Limb (tissue), 2 donors: ENCODE results near the gene ATG101.

Experiments
- DNase-seq, 2 donors: peaks; one replicate each; pipeline ENCODE4 v3.0.0-alpha.2; 2016; ENCODE audit errors: extremely low spot score in 2 of 2

ATG101 gene

GRCh38 chr12:52057638-52058576 lies 11.9 kb upstream of the ATG101 start:
- no peak for DNase-seq

DNA sequence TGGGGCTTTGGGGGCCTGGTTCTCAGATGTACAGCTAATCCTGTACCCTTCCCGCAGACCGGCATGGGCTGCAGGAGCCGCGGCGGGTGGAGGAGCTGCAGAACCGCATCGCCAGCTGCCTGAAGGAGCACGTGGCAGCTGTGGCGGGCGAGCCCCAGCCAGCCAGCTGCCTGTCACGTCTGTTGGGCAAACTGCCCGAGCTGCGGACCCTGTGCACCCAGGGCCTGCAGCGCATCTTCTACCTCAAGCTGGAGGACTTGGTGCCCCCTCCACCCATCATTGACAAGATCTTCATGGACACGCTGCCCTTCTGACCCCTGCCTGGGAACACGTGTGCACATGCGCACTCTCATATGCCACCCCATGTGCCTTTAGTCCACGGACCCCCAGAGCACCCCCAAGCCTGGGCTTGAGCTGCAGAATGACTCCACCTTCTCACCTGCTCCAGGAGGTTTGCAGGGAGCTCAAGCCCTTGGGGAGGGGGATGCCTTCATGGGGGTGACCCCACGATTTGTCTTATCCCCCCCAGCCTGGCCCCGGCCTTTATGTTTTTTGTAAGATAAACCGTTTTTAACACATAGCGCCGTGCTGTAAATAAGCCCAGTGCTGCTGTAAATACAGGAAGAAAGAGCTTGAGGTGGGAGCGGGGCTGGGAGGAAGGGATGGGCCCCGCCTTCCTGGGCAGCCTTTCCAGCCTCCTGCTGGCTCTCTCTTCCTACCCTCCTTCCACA lies 11.0 kb upstream of the ATG101 start:
- DNase-seq: peak in 1 of 2 donors; percentile 68

- DNase-seq: peak in 1 of 2 donors; percentile 68
Measured at GRCh38 chr12:52059582-52060497, 9.9 kb upstream of the ATG101 start.

- DNase-seq: no peak
Measured at GRCh38 chr12:52060498-52061177, 9.1 kb upstream of the ATG101 start.

GRCh38 chr12:52061470-52062166 lies 8.2 kb upstream of the ATG101 start:
- no peak for DNase-seq

- DNase-seq: no peak
Measured at GRCh38 chr12:52062167-52063081, 7.4 kb upstream of the ATG101 start.

DNA sequence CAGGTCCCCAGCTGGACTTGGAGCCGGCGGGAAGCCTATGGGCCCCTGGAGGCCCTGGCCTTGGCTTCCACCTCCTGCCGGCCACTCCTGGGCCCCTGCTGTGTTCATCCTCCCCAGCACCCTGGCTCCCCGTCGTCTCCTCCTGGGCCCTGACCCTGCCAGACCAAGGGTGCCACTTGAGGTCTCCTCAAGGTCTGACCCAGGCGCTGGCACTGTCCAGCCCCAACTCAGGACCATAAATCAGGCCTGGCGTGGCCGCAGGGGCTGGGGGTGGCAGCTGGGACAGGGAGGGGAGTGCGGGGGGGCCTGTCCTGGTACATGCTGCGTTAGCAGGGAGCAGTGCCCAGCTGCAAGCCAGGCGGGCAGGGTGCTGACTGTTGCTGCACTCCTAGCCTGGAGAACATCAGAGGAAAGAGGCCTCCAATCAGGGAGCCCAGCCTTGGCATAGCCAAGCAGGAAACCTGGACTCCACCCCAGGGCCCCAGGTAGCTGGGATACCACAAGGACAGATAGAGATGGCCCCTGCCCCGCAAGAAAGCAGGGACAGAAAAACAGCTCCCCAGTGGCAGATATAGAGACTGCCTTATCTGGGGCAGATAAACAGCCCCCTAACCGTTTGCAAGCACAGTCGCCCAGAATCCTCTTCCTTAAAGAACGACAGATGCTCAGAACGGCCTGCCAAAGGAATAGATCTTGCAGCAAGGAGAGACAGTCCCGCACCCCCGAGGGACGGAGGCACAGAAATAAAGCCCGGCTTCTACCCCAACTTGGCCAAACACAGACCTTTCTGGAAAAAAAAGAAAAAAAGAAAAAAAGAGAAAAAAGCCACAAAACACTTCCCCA lies 6.5 kb upstream of the ATG101 start:
- peak in 1 of 2 donors; percentile 35 for DNase-seq

- peak in 1 of 2 donors; percentile 34 for DNase-seq
Measured at GRCh38 chr12:52063981-52064649, 5.7 kb upstream of the ATG101 start.

DNA sequence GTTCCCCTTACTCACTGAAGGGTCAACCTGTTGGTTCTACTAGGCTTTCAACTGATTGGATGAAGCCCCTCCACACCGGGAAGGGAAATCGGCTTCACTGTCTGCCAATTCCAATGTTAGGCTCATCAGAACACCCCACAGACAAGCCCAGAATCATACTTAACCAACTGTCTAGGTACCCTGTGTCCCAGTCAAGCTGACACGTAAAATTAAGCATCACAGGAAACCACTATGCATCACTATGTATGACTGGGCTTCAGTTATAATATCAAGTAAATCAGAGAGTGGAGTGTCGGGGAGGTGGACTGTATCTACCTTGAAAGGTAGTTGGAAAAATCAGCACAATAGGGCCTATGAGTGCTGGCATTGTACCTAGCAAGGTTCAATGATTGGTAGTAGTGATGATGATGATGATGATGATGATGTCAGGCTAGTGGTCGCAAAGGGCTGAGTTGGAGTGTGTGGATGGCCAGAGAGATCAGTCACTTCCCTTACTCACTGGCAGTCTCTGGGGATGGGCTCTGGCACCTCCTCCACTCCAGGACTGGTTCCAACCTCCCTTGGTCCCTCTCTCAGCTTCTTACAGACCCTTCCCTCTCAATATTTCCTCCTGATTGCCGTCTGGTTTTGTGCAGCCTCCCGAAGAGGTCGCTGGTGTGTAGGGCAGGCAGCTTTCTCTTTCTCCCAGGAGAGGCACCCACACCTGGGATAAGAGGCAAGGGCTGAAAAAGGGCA lies 3.3 kb upstream of the ATG101 start:
- no peak for DNase-seq

DNA sequence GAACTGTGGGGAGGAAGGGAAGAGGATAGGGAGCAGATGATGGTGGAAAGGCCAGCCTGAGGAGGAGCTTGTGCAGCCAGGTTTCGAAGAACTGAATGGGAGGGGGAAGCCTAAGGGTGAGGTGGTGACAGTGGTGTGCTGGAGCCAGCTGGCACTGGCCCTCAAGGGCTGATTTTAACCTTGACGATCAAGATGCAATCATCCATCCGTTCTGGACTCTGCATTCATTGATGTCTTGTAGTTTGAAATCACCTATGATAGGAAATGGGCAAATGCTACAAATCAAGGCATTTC lies 2.8 kb upstream of the ATG101 start:
- DNase-seq: no peak

DNA sequence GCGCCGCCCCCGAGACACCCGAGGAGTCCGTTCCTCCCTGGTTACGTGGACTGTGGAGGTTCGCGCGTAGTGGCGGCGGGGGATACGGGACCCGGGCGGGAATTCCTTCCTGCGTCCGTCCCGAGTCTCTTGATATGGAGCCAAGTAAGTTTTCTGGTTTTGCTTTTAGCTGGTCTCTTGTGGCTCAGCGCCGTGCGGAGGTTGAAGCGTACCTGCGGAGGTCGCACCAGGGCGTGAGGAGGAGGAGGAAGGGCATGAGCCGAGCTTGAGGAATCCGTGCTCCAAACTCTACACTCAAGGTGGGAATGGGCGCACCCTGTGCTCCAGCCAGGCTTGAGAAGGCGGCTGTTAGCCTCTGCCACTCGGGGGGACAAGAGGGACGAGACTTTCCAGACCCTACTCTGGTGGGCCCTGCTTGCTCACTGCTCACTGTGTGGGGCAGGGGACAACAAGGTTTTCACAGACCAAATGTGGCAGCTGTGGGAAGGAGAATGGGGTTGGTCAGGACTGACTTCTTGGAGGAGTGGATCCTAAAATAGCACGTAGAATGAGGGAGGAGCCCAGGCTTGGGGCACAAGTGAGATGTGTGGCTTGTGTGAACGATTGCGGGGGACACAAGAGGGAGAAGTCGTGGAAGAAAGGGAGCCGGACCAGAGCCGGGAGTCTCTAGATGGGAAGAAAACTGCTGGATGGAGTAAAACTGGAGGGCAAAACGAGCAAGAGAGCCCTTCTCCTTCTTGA lies 577 bp downstream of the ATG101 start:
- no peak for DNase-seq

DNA sequence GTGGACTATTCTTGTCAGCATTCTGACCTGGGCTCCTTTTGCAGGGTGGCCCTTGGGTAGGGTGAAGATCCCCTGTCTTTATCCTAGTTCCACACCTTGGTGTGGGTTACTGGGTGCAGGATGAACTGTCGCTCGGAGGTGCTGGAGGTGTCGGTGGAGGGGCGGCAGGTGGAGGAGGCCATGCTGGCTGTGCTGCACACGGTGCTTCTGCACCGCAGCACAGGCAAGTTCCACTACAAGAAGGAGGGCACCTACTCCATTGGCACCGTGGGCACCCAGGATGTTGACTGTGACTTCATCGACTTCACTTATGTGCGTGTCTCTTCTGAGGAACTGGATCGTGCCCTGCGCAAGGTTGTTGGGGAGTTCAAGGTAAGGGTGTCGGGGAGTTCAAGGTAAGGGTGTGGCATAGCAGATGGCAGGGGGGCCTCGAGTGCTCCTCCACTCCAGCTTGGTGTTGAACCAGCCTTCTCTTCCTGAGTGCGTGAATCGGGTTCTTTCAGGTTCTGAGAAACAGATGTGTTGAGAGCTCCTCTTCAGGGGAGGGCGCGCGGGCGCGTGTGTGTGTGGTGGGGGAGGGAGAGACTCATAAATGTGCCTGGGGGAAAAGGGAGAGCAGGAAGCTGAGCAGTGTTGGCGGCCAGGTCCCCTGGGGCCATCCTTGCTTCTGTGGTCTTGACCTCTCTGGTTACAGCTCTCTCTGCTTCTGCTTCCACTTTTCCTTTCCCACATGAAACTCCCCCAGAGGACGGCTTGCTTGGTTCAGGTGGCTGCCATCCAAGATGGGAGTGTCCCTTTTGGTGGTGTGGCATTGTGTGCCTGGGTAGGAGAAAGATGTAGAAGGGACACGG lies 4.0 kb downstream of the ATG101 start:
- DNase-seq: no peak

- DNase-seq: no peak
Measured at GRCh38 chr12:52074971-52075724, 5.4 kb downstream of the ATG101 start.

- no peak for DNase-seq
Measured at GRCh38 chr12:52076811-52077210, 7.0 kb downstream of the ATG101 start.

DNA sequence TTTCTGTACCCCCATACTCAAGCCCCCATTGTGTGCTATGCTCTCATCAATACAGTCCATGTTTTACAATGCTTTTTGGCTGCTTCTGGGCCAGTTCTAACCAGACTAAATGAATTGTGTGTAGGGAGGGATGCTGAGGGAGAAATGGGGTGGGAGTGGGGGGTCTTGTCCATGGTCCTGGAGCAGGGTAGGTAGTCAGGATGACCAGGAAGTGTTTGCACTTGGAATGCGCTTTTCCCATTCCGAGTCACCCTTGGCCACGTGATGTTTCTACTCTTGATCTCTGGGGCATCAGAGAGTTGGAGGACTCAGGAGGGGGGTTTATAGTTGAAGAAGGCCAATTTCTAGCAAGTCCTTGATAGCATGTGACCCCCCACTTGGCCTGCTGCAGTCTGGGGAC lies 8.5 kb downstream of the ATG101 start:
- DNase-seq: no peak
